DMS 273 (cell line): ENCODE measurements around the gene RASSF5.
"Not testable (repeated sequence)": the region's sequence is repeated elsewhere in the genome, so short reads cannot be mapped to it uniquely, and the experiment has no call there.

Experiments used
- DNase-seq: peaks from one replicate; lab custom pipeline; 2025; ENCODE audit not compliant: unreplicated experiment; lab: John Stamatoyannopoulos, UW

The RASSF5 gene

GRCh38 chr1:206609229-206609991 is 102.1 kb downstream of the RASSF5 start:
- no peak for DNase-seq

GRCh38 chr1:206612129-206612876 is 105.0 kb downstream of the RASSF5 start, which contains the start of gene EIF2D:
EIF2D (minus strand) TSS chr1:206612465; CDS start chr1:206612342, 123 bp downstream.
- peak; percentile 98 for DNase-seq

DNA sequence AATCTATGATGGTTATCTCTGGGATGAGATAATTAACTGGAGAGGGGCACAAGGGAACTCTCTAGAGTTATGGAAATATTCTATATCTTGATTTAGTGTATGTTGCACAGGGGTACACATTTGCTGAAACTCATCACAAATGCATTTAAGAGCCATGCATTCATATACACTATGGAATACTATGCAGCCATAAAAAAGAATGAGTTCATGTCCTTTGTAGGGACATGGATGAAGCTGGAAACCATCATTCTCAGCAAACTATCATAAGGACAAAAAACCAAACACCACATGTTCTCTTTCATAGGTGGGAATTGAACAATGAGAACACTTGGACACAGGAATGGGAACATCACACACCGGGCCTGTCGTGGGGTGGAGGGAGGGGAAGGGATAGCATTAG is 119.1 kb downstream of the RASSF5 start:
- DNase-seq, result not testable (repeated sequence)

- DNase-seq, result no peak
These were observed 121.6 kb downstream of the RASSF5 start for GRCh38 chr1:206628916-206629315.

GRCh38 chr1:206631085-206631509 is 123.8 kb downstream of the RASSF5 start:
- DNase-seq, result peak; percentile 92

DNA sequence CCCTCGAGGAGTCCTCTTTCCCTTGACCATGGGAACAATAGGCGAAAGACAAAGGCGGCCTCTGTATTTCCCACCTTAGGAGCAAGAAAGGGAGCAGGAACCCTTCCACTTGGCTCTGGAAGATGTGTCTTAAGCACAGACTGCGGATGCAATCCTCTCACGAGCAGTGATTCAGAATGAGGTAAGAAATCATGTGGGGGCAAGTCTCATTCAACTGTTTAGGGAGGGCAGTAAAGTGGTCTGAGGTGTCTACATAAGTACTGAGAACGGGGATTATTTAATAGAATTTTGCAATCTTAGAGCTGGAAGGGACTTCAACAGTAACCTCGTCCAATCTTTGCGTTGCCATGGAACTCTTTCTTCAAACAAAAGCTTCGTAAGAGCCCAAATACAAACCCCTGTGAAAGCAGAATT is 126.4 kb downstream of the RASSF5 start:
- no peak for DNase-seq

DNA sequence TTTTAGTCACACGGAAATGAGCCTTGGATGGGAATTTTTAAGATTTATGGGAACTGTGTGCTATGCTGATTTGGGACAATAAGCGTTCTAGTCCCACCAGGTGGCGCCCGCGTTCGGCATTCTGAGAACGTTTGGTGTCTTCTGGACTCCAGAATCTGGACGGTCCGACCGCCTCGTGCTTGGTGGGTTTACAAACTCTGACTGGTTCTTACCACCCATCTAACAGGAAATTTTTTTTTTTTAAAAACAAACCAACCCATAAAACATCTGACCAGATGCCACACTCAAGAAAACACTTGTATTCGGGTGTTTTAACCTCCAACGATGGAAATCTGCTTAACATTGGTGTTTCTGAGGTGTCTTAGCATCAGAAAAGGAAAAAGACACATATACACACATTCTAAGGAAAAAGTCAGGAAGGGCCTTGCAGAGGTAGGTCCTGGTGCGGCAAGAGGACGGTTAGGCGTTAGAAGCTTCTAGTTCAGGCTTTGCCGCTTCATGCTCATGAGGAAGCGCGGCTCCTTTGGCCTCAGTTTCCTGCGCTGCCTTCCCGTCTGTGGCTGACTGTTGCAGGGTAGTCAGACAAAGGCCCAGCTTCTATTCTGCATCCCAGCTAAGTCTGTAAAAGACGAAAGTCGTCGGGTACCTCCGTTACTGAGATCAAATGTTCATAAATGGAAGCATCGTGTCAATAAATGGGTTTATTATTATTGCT is 127.2 kb downstream of the RASSF5 start:
- peak; percentile 98 for DNase-seq

DNA sequence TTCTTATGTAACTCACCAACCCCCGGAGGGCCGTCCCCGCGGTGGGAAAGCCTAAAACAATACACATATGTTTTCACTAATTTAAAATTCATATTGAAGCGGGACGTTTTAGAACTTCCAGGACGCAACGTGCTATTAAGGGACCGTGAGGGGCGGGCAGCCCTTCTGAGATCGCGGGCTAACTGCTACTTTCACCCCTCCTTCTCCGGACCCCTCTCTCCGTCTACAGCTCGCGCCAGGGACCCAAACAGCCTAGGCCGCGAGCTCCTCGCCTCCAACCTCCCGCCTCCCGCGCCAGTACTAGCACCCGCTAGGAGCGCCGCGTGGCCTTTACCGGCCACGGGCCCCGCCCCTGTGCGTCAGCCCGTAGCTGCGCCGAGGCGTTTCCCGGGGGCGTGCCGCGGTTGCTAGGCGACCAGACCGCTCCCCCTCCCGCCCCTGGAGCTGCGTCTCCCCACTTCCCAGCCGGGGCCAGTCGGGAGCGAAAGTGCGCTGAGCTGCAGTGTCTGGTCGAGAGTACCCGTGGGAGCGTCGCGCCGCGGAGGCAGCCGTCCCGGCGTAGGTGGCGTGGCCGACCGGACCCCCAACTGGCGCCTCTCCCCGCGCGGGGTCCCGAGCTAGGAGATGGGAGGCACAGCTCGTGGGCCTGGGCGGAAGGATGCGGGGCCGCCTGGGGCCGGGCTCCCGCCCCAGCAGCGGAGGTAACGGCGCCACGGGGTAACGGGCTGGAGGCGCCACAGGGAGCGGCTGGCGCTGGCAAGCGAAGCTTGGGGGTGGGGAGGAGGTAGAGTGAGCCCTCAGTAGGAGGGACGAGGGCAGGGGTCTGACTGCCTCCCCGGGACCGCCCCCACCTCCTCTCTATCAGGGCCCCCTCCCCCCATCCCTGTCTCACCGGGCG is 128.0 kb downstream of the RASSF5 start, which contains the start of gene DYRK3:
Gene DYRK3 (plus strand): TSS at position 457 of the 898 bp plus-strand sequence. CDS start 168 bp downstream, at position 625.
- peak; percentile 98 for DNase-seq

DNA sequence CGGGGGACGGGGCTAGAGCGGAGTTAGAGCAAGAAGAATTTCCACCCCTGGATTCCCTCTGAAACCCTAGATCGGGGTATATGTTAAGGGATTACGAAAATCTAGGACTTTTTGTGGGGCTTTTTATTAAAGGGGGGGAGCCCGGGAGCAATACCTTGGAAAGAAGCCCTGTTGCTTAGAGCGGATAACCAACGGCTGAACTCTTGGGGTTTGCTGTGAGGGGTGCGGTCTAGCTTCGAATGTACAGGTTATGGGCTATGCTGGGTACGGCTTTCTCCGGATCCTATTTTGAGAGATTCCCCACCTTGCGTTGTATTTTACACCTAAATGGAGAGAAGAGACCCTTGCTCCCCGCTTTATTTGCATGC is 128.6 kb downstream of the RASSF5 start:
- no peak for DNase-seq

GRCh38 chr1:206636671-206637070 is 129.3 kb downstream of the RASSF5 start:
- DNase-seq, result no peak

GRCh38 chr1:206637605-206638004 is 130.3 kb downstream of the RASSF5 start:
- DNase-seq, result no peak
